ENCODE results near the gene MEG3.

MEG3 gene

GRCh38 chr14:100901391-100902183 is 75.7 kb downstream of the MEG3 start:
- no peak for DNase-seq

DNA sequence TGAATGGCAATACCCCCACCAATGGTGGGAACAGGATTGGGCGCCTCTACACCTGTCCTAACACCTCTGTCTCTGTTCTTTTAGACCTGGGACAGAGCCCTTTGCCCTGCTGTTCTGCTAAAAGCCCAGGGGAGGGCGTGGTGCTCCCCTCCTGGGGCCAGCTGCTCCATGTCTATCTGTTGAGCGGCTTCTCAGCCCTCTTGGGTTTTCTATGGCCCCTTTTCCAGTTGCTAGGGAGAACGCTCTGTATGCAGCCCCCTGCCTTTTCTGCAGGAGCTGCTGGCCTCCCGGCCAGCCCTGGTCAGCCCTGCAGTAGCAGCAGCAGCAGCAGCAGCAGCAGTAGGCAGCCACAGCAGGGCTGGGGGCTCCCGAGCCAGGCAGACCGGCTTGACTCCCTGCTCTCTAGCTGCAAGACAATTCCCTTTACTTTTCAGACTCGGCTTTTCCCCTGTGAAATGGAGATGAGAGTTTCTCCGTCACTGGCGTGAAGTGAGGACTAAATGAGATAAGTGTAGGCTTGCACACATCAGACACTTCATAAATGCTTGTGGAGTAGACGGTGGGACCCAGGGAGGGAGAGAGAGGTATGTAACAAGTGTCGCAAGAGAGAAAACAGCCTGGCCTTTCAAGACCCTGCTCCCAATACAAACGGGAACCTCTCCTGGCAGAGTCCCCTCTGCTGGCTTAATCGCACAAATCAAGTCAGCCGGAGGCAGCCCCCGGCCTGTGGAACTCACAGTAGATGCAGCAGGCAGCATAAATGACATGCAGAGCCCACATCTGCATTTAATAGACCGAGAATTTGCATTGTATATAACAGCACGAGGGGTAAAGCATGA is 76.6 kb downstream of the MEG3 start:
- no peak for DNase-seq

- no peak for DNase-seq
Measured at GRCh38 chr14:100903134-100903468, 77.2 kb downstream of the MEG3 start.

GRCh38 chr14:100903672-100904185 is 77.8 kb downstream of the MEG3 start, which contains the start of gene RTL1:
RTL1 (minus strand) TSS chr14:100903722; CDS start chr14:100884788, 18,934 bp downstream.
- no peak for DNase-seq

DNA sequence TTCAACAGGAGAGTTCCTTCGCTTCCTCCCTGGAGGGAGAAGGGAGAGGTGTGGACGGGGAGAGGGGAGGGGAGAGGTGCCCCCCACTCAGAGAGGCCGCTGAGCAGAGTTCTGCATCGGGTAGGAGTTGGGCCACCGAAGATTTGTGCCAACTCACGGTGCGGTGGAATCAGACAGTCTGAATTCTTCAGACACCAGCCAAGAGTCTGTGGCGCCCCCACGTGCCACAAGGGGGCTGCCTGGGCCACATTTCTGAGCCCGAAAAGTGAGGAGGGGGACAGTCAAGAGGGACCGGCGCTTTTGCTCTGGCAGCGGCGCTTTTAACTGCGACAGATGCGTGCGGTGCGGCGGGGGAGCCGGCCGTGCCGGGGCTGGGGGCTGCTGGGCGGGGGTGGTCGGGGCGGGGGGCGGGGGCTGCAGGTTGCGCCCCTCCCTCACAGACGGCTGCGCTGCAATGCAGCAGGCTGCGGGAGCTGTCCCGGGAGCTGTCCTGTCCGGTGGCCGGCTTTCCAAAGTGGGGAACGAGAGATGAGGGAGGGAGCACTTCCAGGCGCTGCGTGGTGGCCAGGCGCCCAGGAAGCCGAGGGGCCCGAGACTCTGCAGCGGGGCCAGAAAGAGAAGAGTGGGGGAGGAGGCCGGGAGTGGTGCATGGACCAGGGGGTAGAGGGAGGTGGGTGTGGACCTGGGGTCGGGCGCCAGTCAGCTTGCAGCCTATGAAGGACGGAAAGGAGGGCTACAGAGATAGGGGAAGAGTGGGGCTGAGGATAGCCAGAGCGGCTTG is 78.6 kb downstream of the MEG3 start:
- DNase-seq, result no peak

- no peak for DNase-seq
Measured at GRCh38 chr14:100905166-100905565, 79.2 kb downstream of the MEG3 start.

DNA sequence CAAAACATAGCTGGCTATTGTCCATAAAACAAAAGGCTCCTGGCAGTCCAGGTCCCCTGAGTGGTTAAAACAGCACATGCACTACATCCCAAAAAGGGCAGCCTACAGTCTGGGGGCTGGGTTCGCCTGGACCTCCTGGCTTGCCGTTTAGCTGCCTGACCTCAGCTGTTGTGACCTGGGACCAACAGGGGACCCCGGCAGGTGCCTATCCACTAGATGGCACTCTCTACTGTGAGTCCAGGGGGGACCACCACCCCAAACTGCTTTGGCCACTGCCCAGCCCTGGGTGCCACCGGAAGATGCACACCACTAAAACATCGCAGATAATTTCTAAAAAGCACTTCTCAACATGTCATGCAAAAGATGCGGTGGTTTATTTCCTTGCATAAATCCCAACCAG is 80.5 kb downstream of the MEG3 start:
- DNase-seq, result no peak

GRCh38 chr14:100907240-100907639 is 81.3 kb downstream of the MEG3 start:
- DNase-seq, result no peak

GRCh38 chr14:100909439-100909838 is 83.5 kb downstream of the MEG3 start:
- no peak for DNase-seq

Measured in NCI-H1092 (cell line).